B cell (primary cell): ENCODE data around the gene ARG1. TPM values are rescaled to one million over a fixed set of nuclear protein-coding genes. Genes with fewer than 3 reads are reported as not detected.

ENCODE experiments used
- ATAC-seq: fragments of 200-7000 bp; cut with Tn5 transposase; one replicate; pipeline ENCODE4 v1.10.0; 2021; ENCODE audit warnings: low read depth, mild to moderate bottlenecking, moderate number of reproducible peaks, moderate library complexity
- CTCF ChIA-PET: fragments of 350-600 bp; sonication (Branson Sonifier 250); formaldehyde crosslinking; loops from one replicate; lab custom pipeline; 2021; ENCODE audit warnings: antibody characterized with exemption, inconsistent platforms; lab: Charles Lee
- POLR2A ChIA-PET: fragments of 350-600 bp; sonication (Branson Sonifier 250); formaldehyde crosslinking; loops from one replicate; lab custom pipeline; 2021; ENCODE audit warnings: antibody characterized with exemption; lab: Charles Lee
- DNase-seq: peaks from one replicate; pipeline ENCODE4 v3.0.0; 2013
- H2AFZ ChIP-seq: 2 replicates; pipeline ENCODE4 v1.6.1; 2012; ENCODE audit warnings: mild to moderate bottlenecking, low read depth, low read length; ENCODE audit not compliant: insufficient read depth, poor library complexity, severe bottlenecking
- H3K27ac ChIP-seq, 2 donors: 1 replicate in 1 of 2; 2 replicates in 1 of 2; pipeline ENCODE4 v1.5.1; 2012 to 2013; ENCODE audit warnings: low read length in 2 of 2, mild to moderate bottlenecking in 2 of 2, moderate library complexity in 1 of 2
- H3K27me3 ChIP-seq, 4 experiments: fragments of 200-600 bp in 1 of 4; sonication (generic) in 1 of 4; replicated peaks in 1 of 4; 1 replicate in 2 of 4; 2 replicates in 2 of 4; pipeline versions ENCODE4 v1.6.1 to v1.7.0; 2013 to 2016; ENCODE audit warnings: low read length in 3 of 4, mild to moderate bottlenecking in 2 of 4, mixed read lengths in 1 of 4, moderate library complexity in 1 of 4; ENCODE audit not compliant: insufficient read depth in 4 of 4, control insufficient read depth in 3 of 4; ENCODE audit errors: control extremely low read depth in 1 of 4
- H3K36me3 ChIP-seq, 2 experiments: replicated peaks in 1 of 2; 1 replicate in 1 of 2; 2 replicates in 1 of 2; pipeline versions ENCODE4 v1.6.1 to v1.7.1; 2013; ENCODE audit warnings: low read length in 1 of 2; ENCODE audit not compliant: insufficient read depth in 2 of 2, control insufficient read depth in 1 of 2; ENCODE audit errors: control extremely low read depth in 1 of 2, extremely low read depth in 1 of 2
- H3K4me1 ChIP-seq, 2 donors: fragments of 200-600 bp in 1 of 2; sonication (generic) in 1 of 2; 1 replicate in 1 of 2; 2 replicates in 1 of 2; pipeline versions ENCODE4 v1.5.1 to v1.6.1; 2013 to 2017; ENCODE audit warnings: low read length in 2 of 2; ENCODE audit not compliant: control insufficient read depth in 2 of 2, insufficient read depth in 2 of 2
- H3K4me2 ChIP-seq: replicated peaks from 2 replicates; pipeline ENCODE3; 2012; ENCODE audit warnings: mild to moderate bottlenecking, low read depth, low read length; ENCODE audit not compliant: poor library complexity, severe bottlenecking
- H3K4me3 ChIP-seq, 5 experiments: fragments of 200-600 bp in 1 of 5; sonication (generic) in 1 of 5; 1 replicate in 3 of 5; 2 replicates in 2 of 5; pipeline versions ENCODE4 v1.5.1 to v1.7.0; 2011 to 2016; ENCODE audit warnings: low read length in 4 of 5, mild to moderate bottlenecking in 4 of 5, low read depth in 2 of 5, control low read depth in 1 of 5, moderate library complexity in 1 of 5; ENCODE audit not compliant: insufficient read depth in 1 of 5; ENCODE audit errors: control extremely low read depth in 1 of 5, extremely low read depth in 1 of 5
- H3K79me2 ChIP-seq: fragments of 200-600 bp; sonication (generic); one replicate; pipeline ENCODE4 v1.6.0; 2016; ENCODE audit warnings: low read length; ENCODE audit not compliant: control insufficient read depth, insufficient read depth
- H3K9ac ChIP-seq: fragments of 200-600 bp; sonication (generic); 2 replicates; pipeline ENCODE4 v1.6.1; 2017; ENCODE audit warnings: mild to moderate bottlenecking, low read length, moderate library complexity
- H3K9me3 ChIP-seq, 3 donors: one replicate each; pipeline versions ENCODE4 v1.6.1 to v1.7.1; 2013; ENCODE audit warnings: low read length in 2 of 3; ENCODE audit not compliant: control insufficient read depth in 2 of 3, insufficient read depth in 1 of 3; ENCODE audit errors: control extremely low read depth in 1 of 3
- H4K20me1 ChIP-seq: 2 replicates; pipeline ENCODE4 v1.6.0; 2012; ENCODE audit warnings: mild to moderate bottlenecking, low read length; ENCODE audit not compliant: insufficient read depth, control insufficient read depth, poor library complexity, severe bottlenecking
- H3K27ac Mint-ChIP-seq: one replicate; pipeline ENCODE4 v1.8.0; 2021; ENCODE audit warnings: mixed read lengths
- H3K27me3 Mint-ChIP-seq: one replicate; pipeline ENCODE4 v1.8.0; 2021; ENCODE audit warnings: mixed read lengths
- H3K4me1 Mint-ChIP-seq: one replicate; pipeline ENCODE4 v1.8.0; 2021; ENCODE audit warnings: mixed read lengths
- H3K4me3 Mint-ChIP-seq: one replicate; pipeline ENCODE4 v1.8.0; 2021; ENCODE audit warnings: mixed read lengths
- H3K9me3 Mint-ChIP-seq: one replicate; pipeline ENCODE4 v1.8.0; 2022; ENCODE audit warnings: mixed read lengths; ENCODE audit not compliant: insufficient read depth
- EZH2 ChIP-seq: IDR thresholded peaks from 2 replicates; pipeline ENCODE4 v1.6.1; 2012; ENCODE audit warnings: borderline replicate concordance, low read depth, mild to moderate bottlenecking, moderate library complexity, low read length; ENCODE audit not compliant: insufficient read depth, poor library complexity, severe bottlenecking
- WGBS: methylation state at CpG from one replicate; pipeline ENCODE4 v1.1.5; 2013; ENCODE audit warnings: missing lambda C conversion rate; ENCODE audit not compliant: insufficient coverage; 5-methylcytosine and 5-hydroxymethylcytosine counted together
- intact Hi-C: fragments of 100-400 bp; cut with micrococcal nuclease; formaldehyde crosslinking; loops from one replicate; pipeline ENCODE4 v1.10.0; 2022
- polyA plus RNA-seq: library from polyadenylated mRNA; depleted of rRNA; stranded (reverse); fragments of >200 nt; gene quantifications from 2 replicates; pipeline ENCODE4 v1.2.3, GENCODE V29; 2012
- total RNA-seq, 2 donors: library from RNA; stranded (reverse); fragments of 120-200 nt in 1 of 2; gene quantifications; 1 replicate in 1 of 2; 2 replicates in 1 of 2; pipeline versions ENCODE4 v1.2.3 to v1.2.4, GENCODE V29; 2013 to 2022
- TF ChIP-seq, protein P1 (sequence below): fragments of 200-600 bp; IDR thresholded peaks from one replicate; pipeline ENCODE4 v1.8.0; 2022; ENCODE audit warnings: antibody characterized with exemption, mild to moderate bottlenecking

Gene ARG1
- total and polyA plus RNA-seq, 2 donors (not counting 1 experiment from before 2014, with no cell fraction given): not detected

DNA sequence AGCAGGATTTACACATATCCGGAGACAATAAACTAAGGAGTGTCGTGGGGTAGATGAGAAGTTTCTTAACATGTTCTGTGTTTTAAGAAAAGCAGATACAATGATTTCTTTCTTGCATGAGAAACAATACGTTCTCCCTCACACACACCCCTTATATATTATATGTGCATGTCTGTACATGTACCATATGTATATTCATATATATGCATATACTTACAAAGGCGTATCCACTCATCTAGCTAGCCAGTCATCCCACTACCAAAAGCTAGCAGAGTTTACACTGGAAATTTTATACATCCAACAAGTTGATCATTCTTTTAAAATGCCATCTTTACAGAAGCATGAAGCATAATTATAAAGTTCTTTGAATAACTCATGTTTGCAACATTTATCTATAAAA, 14.9 kb downstream of the ARG1 start:
- H3K9me3 ChIP-seq: no peaks in the 10 kb centered on the region
- no peaks in the 10 kb centered on the region for H3K27me3 ChIP-seq
- H3K9ac ChIP-seq: no peak overlapping the region
- H4K20me1 ChIP-seq: no peaks in the 10 kb centered on the region
- intact Hi-C loops: no loop called here
- H3K4me3 ChIP-seq: no peak overlapping the region
- H2AFZ ChIP-seq: no peak overlapping the region
- no CpG with 5 or more reads among the region's 4 CpGs for WGBS
- DNase-seq (no peak), ATAC-seq (no peak)
- no peaks in the 10 kb centered on the region for H3K9me3 Mint-ChIP-seq
- ChIA-PET CTCF (no interaction called here), POLR2A (no interaction called here)
- TF ChIP-seq EZH2: no peak
- TF ChIP-seq, protein P1, sequence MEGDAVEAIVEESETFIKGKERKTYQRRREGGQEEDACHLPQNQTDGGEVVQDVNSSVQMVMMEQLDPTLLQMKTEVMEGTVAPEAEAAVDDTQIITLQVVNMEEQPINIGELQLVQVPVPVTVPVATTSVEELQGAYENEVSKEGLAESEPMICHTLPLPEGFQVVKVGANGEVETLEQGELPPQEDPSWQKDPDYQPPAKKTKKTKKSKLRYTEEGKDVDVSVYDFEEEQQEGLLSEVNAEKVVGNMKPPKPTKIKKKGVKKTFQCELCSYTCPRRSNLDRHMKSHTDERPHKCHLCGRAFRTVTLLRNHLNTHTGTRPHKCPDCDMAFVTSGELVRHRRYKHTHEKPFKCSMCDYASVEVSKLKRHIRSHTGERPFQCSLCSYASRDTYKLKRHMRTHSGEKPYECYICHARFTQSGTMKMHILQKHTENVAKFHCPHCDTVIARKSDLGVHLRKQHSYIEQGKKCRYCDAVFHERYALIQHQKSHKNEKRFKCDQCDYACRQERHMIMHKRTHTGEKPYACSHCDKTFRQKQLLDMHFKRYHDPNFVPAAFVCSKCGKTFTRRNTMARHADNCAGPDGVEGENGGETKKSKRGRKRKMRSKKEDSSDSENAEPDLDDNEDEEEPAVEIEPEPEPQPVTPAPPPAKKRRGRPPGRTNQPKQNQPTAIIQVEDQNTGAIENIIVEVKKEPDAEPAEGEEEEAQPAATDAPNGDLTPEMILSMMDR: no peak
- H3K4me3 Mint-ChIP-seq: no peak overlapping the region
- peaks cover 24 to 77% of the 10 kb centered on the region in 2 experiments for H3K36me3 ChIP-seq
- no peak overlapping the region for H3K27ac Mint-ChIP-seq
- H3K79me2 ChIP-seq: no peaks in the 10 kb centered on the region
- no peaks in the 10 kb centered on the region for H3K27me3 Mint-ChIP-seq
- H3K4me1 ChIP-seq: no peaks in the 10 kb centered on the region
- H3K4me1 Mint-ChIP-seq: no peaks in the 10 kb centered on the region
- H3K4me2 ChIP-seq: no peak overlapping the region
- no peak overlapping the region for H3K27ac ChIP-seq

DNA sequence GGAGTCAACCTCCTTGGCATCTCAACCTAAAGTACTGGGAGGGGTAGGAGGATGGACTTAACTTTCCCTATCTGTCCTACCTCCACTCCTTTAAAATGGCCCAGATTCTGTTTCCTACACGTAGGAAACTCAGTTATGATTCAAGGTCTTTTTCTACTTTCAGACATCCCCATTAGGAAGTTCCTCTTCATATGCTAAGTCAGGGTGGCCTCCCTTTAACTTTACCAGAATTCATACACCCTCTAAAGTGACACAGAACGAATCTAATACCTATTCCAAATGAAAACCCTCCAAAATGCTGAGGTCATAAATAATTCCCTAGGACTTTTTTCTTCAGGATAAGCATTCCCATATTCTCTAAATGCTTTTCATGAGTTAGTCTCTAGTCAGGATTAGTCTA, 15.6 kb downstream of the ARG1 start:
- peaks cover 25 to 78% of the 10 kb centered on the region in 2 experiments for H3K36me3 ChIP-seq
- H3K27ac Mint-ChIP-seq: no peak overlapping the region

More for the DNA sequence above, 15.6 kb downstream of the ARG1 start:
- no peak overlapping the region for H3K9ac ChIP-seq
- TF ChIP-seq EZH2: no peak
- TF ChIP-seq, protein P1: no peak
- no peak overlapping the region for H3K4me2 ChIP-seq
- CTCF ChIA-PET: no interaction called here
- H3K27me3 ChIP-seq: no peaks in the 10 kb centered on the region
- Mint-ChIP-seq H3K27me3 (no peaks in the 10 kb centered on the region), H3K4me1 (no peaks in the 10 kb centered on the region), H3K9me3 (no peaks in the 10 kb centered on the region), H3K4me3 (no peak overlapping the region)
- no peak overlapping the region for H3K4me3 ChIP-seq
- no peak for DNase-seq
- H3K9me3 ChIP-seq: no peaks in the 10 kb centered on the region
- 100% methylated on average over 2 of the region's 2 CpGs for WGBS
- no peak overlapping the region for H2AFZ ChIP-seq
- H3K79me2 ChIP-seq: no peaks in the 10 kb centered on the region
- POLR2A ChIA-PET: no interaction called here
- intact Hi-C loops: no loop called here
- ATAC-seq: no peak
- no peaks in the 10 kb centered on the region for H3K4me1 ChIP-seq
- H4K20me1 ChIP-seq: no peaks in the 10 kb centered on the region
- H3K27ac ChIP-seq: no peak overlapping the region
